Peyer's patch (tissue), 4 donors: ENCODE results near the gene ZNF407.

Experiments used
- CTCF ChIP-seq, 6 experiments: fragments of 450-650 bp in 4 of 6; fragments of 200-600 bp in 2 of 6; sonication (generic) in 1 of 6; IDR thresholded peaks; one replicate each; pipeline ENCODE4 v1.5.1; 2017 to 2019; ENCODE audit warnings: antibody characterized with exemption in 6 of 6, mild to moderate bottlenecking in 3 of 6, moderate library complexity in 1 of 6
- POLR2A ChIP-seq, 2 donors: fragments of 450-650 bp; IDR thresholded peaks; one replicate each; pipeline ENCODE4 v1.5.1; 2017; ENCODE audit warnings: antibody characterized with exemption in 2 of 2, mild to moderate bottlenecking in 2 of 2, moderate library complexity in 2 of 2

- TF ChIP-seq CTCF (IDR thresholded peaks at IDR 0.05), result no peak
- no peak for TF ChIP-seq POLR2A (IDR thresholded peaks at IDR 0.05)
Observed at GRCh38 chr18:74878267-74878666, 280.6 kb downstream of the ZNF407 start.
